ENCODE data around the gene FGF14.

Gene FGF14

DNA sequence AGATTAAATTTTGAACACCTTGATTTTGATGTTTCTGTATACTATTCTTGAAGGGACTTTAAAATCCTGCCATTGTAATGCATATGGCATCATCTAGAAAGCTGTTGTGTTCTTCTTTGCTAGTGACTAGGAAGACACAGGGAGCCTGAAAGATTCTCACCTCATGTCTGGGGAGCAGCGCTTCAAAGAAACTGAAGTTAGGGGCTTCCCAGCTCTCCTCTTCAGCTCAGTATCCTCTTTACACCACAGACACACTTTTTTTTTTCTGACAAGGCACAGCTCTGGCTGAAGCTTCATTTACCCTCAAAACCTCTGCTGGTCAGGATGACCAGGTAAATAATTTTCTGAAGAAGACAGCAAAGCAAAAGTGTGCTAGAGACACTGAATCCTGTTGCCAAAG lies 693.7 kb downstream of the FGF14 start:
- Mint-ChIP-seq H3K27me3 (ENCODE audit: low read depth) (no peaks in the 10 kb centered on the region), H3K4me3 (no peak overlapping the region), H3K36me3 (ENCODE audit: low read depth) (no peaks in the 10 kb centered on the region), H3K27ac (no peak overlapping the region), H3K9me3 (no peaks in the 10 kb centered on the region), H3K4me1 (ENCODE audit: low read depth) (peaks cover 3% of the 10 kb centered on the region)

GRCh38 chr13:101707659-101708058 lies 694.2 kb downstream of the FGF14 start:
- Mint-ChIP-seq H3K4me1 (ENCODE audit: low read depth) (peaks cover 3% of the 10 kb centered on the region), H3K27ac (no peak overlapping the region)

DNA sequence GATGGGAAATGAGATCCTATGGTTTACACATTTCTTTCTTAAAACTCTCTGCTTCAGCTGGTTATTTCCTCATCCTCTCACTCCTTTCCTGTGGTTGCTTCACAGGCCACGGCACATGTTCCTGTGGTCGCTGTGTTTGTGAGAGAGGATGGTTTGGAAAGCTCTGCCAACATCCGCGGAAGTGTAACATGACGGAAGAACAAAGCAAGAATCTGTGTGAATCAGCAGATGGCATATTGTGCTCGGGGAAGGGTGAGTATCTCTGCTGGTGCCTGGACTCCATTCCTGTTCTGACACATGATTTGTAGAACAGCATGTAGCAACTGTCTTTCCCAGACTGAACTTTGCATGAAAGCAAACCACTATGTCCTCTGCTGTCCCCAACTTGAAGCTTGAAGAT lies 695.2 kb downstream of the FGF14 start:
- Mint-ChIP-seq H3K27me3 (ENCODE audit: low read depth) (no peaks in the 10 kb centered on the region), H3K27ac (no peak overlapping the region), H3K9me3 (no peaks in the 10 kb centered on the region)

More at GRCh38 chr13:101707659-101708058, 694.2 kb downstream of the FGF14 start:
- no peak overlapping the region for H3K4me3 Mint-ChIP-seq
- no peaks in the 10 kb centered on the region for H3K9me3 Mint-ChIP-seq
- H3K27me3 Mint-ChIP-seq (ENCODE audit: low read depth), result no peaks in the 10 kb centered on the region
- H3K36me3 Mint-ChIP-seq (ENCODE audit: low read depth), result no peaks in the 10 kb centered on the region

DNA sequence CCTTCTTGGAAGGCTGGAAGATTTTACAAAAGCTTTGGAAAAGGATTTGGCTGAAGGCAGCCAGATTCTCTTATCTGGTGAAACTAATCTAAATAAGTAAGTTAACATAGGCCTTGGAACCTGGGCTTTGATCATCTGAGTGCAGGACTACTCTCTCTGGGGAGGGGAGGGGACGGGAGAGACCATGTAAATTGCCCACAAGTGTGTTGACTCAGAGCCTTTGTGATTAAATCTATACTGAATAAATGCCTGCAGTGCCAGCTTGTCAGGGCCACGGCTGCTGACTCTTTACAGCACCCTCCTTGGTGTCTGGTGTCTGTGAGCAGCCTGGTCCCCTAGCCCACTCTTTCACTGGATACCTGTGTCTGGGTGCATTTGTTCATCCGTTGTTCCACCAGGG lies 698.0 kb downstream of the FGF14 start:
- H3K4me1 Mint-ChIP-seq (ENCODE audit: low read depth), result peaks cover 3% of the 10 kb centered on the region
- no peak overlapping the region for H3K27ac Mint-ChIP-seq
- H3K4me3 Mint-ChIP-seq, result no peak overlapping the region
- no peaks in the 10 kb centered on the region for H3K9me3 Mint-ChIP-seq
- no peaks in the 10 kb centered on the region for H3K27me3 Mint-ChIP-seq (ENCODE audit: low read depth)
- no peaks in the 10 kb centered on the region for H3K36me3 Mint-ChIP-seq (ENCODE audit: low read depth)

More for the DNA sequence above, 695.2 kb downstream of the FGF14 start:
- Mint-ChIP-seq H3K36me3 (ENCODE audit: low read depth) (no peaks in the 10 kb centered on the region), H3K4me3 (no peak overlapping the region), H3K4me1 (ENCODE audit: low read depth) (peaks cover 3% of the 10 kb centered on the region)

GRCh38 chr13:101703081-101703480 lies 698.8 kb downstream of the FGF14 start:
- H3K4me3 Mint-ChIP-seq, result no peak overlapping the region
- H3K27ac Mint-ChIP-seq, result no peak overlapping the region
- no peaks in the 10 kb centered on the region for H3K36me3 Mint-ChIP-seq (ENCODE audit: low read depth)
- peaks cover 3% of the 10 kb centered on the region for H3K4me1 Mint-ChIP-seq (ENCODE audit: low read depth)
- H3K27me3 Mint-ChIP-seq (ENCODE audit: low read depth), result no peaks in the 10 kb centered on the region
- no peaks in the 10 kb centered on the region for H3K9me3 Mint-ChIP-seq

DNA sequence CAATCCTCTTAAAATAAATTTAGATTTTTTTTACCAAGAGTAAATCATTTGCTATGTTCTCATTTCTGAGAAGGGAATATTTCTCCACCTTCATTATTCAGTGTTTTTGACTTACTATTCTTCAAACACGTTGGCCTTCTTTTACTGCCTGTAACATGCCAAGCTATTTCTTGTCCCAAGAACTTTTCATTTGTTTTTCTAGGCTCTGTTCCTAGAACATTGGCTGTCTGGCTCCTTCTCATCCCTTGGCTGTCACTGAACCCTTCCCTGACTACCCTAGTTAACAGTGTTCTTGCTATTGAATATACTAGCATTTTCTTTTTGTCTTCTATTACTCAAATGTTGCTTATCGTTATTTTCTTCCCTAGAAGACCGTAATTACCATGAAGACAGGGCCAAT lies 701.2 kb downstream of the FGF14 start:
- H3K36me3 Mint-ChIP-seq (ENCODE audit: low read depth), result no peaks in the 10 kb centered on the region
- H3K4me1 Mint-ChIP-seq (ENCODE audit: low read depth), result no peaks in the 10 kb centered on the region
- no peak overlapping the region for H3K4me3 Mint-ChIP-seq
- H3K27ac Mint-ChIP-seq, result no peak overlapping the region
- no peaks in the 10 kb centered on the region for H3K9me3 Mint-ChIP-seq
- no peaks in the 10 kb centered on the region for H3K27me3 Mint-ChIP-seq (ENCODE audit: low read depth)

GRCh38 chr13:101698400-101698799 lies 703.4 kb downstream of the FGF14 start:
- H3K9me3 Mint-ChIP-seq, result no peaks in the 10 kb centered on the region
- H3K36me3 Mint-ChIP-seq (ENCODE audit: low read depth), result no peaks in the 10 kb centered on the region
- H3K27ac Mint-ChIP-seq, result no peak overlapping the region
- no peaks in the 10 kb centered on the region for H3K4me1 Mint-ChIP-seq (ENCODE audit: low read depth)
- no peaks in the 10 kb centered on the region for H3K27me3 Mint-ChIP-seq (ENCODE audit: low read depth)
- no peak overlapping the region for H3K4me3 Mint-ChIP-seq

- no peaks in the 10 kb centered on the region for H3K36me3 Mint-ChIP-seq (ENCODE audit: low read depth)
- no peaks in the 10 kb centered on the region for H3K9me3 Mint-ChIP-seq
- no peaks in the 10 kb centered on the region for H3K4me1 Mint-ChIP-seq (ENCODE audit: low read depth)
- H3K27me3 Mint-ChIP-seq (ENCODE audit: low read depth), result no peaks in the 10 kb centered on the region
- H3K27ac Mint-ChIP-seq, result no peak overlapping the region
- no peak overlapping the region for H3K4me3 Mint-ChIP-seq
Measured at GRCh38 chr13:101697745-101698144, 704.1 kb downstream of the FGF14 start.

GRCh38 chr13:101695870-101696516 lies 705.9 kb downstream of the FGF14 start:
- no peaks in the 10 kb centered on the region for H3K9me3 Mint-ChIP-seq
- H3K27me3 Mint-ChIP-seq (ENCODE audit: low read depth), result no peaks in the 10 kb centered on the region
- no peak overlapping the region for H3K4me3 Mint-ChIP-seq
- no peaks in the 10 kb centered on the region for H3K36me3 Mint-ChIP-seq (ENCODE audit: low read depth)
- no peaks in the 10 kb centered on the region for H3K4me1 Mint-ChIP-seq (ENCODE audit: low read depth)
- no peak overlapping the region for H3K27ac Mint-ChIP-seq

DNA sequence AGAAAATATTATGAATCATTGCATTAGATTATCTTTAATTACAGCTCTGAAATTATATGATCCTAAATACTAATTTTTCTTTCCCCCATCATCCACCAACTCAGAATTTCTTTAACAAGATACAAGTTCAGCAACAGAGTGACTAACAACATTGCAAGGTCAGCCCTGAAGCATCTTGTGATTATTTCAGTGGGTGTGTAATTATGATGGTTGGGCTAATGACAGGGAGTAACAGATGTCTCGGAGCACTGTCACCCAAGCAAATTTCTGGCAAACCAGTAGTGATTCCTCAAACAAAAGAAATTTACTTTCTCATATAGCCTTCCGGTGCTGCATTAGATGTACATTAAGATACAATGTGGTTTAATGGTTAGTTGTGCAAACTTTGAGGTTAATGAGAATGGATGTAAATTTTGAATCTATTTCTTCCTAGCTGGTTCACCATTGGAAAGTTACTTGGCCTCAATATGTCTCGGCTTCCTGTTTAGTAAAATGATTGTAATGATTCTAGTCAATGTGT lies 710.4 kb downstream of the FGF14 start:
- no peaks in the 10 kb centered on the region for H3K4me1 Mint-ChIP-seq (ENCODE audit: low read depth)
- no peaks in the 10 kb centered on the region for H3K36me3 Mint-ChIP-seq (ENCODE audit: low read depth)
- H3K9me3 Mint-ChIP-seq, result no peaks in the 10 kb centered on the region
- H3K4me3 Mint-ChIP-seq, result no peak overlapping the region
- H3K27ac Mint-ChIP-seq, result no peak overlapping the region
- no peaks in the 10 kb centered on the region for H3K27me3 Mint-ChIP-seq (ENCODE audit: low read depth)

- Mint-ChIP-seq H3K27ac (no peak overlapping the region), H3K36me3 (ENCODE audit: low read depth) (no peaks in the 10 kb centered on the region), H3K27me3 (ENCODE audit: low read depth) (no peaks in the 10 kb centered on the region), H3K4me3 (no peak overlapping the region), H3K4me1 (ENCODE audit: low read depth) (no peaks in the 10 kb centered on the region), H3K9me3 (no peaks in the 10 kb centered on the region)
Measured at GRCh38 chr13:101690871-101691270, 711.0 kb downstream of the FGF14 start.

- H3K4me1 Mint-ChIP-seq (ENCODE audit: low read depth), result no peaks in the 10 kb centered on the region
- no peak overlapping the region for H3K4me3 Mint-ChIP-seq
- H3K36me3 Mint-ChIP-seq (ENCODE audit: low read depth), result no peaks in the 10 kb centered on the region
- no peaks in the 10 kb centered on the region for H3K9me3 Mint-ChIP-seq
- no peak overlapping the region for H3K27ac Mint-ChIP-seq
- no peaks in the 10 kb centered on the region for H3K27me3 Mint-ChIP-seq (ENCODE audit: low read depth)
Measured at GRCh38 chr13:101686003-101686402, 715.8 kb downstream of the FGF14 start.

- Mint-ChIP-seq H3K4me1 (ENCODE audit: low read depth) (no peaks in the 10 kb centered on the region), H3K4me3 (no peak overlapping the region), H3K9me3 (no peaks in the 10 kb centered on the region), H3K27ac (no peak overlapping the region), H3K27me3 (ENCODE audit: low read depth) (no peaks in the 10 kb centered on the region), H3K36me3 (ENCODE audit: low read depth) (no peaks in the 10 kb centered on the region)
Measured at GRCh38 chr13:101681834-101682233, 720.0 kb downstream of the FGF14 start.

- Mint-ChIP-seq H3K36me3 (ENCODE audit: low read depth) (no peaks in the 10 kb centered on the region), H3K4me1 (ENCODE audit: low read depth) (no peaks in the 10 kb centered on the region), H3K4me3 (no peak overlapping the region), H3K27ac (no peak overlapping the region), H3K9me3 (no peaks in the 10 kb centered on the region), H3K27me3 (ENCODE audit: low read depth) (no peaks in the 10 kb centered on the region)
Measured at GRCh38 chr13:101673360-101674105, 728.3 kb downstream of the FGF14 start.

- H3K4me1 Mint-ChIP-seq (ENCODE audit: low read depth), result no peaks in the 10 kb centered on the region
- H3K27me3 Mint-ChIP-seq (ENCODE audit: low read depth), result no peaks in the 10 kb centered on the region
- H3K36me3 Mint-ChIP-seq (ENCODE audit: low read depth), result no peaks in the 10 kb centered on the region
- H3K9me3 Mint-ChIP-seq, result no peaks in the 10 kb centered on the region
- no peak overlapping the region for H3K4me3 Mint-ChIP-seq
- H3K27ac Mint-ChIP-seq, result no peak overlapping the region
Measured at GRCh38 chr13:101661839-101662238, 740.0 kb downstream of the FGF14 start.
